Endothelial cell of umbilical vein (primary cell): Measurements from ENCODE around the gene GBX2. TPM values are rescaled to one million over a fixed set of nuclear protein-coding genes. Genes with fewer than 3 reads are reported as not detected.

Experiments
- BruUV-seq: library from RNA; stranded (reverse); fragments of 400-500 nt; replicated peaks from 2 replicates; lab custom pipeline; 2021; lab: Mats Ljungman, UMichigan
- CTCF ChIA-PET: fragments of 300-600, 350-600 bp; sonication (Branson Sonifier 250); formaldehyde crosslinking; loops from one replicate; lab custom pipeline; 2021; ENCODE audit warnings: antibody characterized with exemption, inconsistent platforms; lab: Charles Lee
- POLR2A ChIA-PET: fragments of 300-600, 350-600 bp; sonication (Branson Sonifier 250); formaldehyde crosslinking; loops from one replicate; lab custom pipeline; 2021; ENCODE audit warnings: antibody characterized with exemption, inconsistent platforms; lab: Charles Lee
- DNase-seq: peaks from one replicate; pipeline ENCODE4 v3.0.0-alpha.2; 2011; ENCODE audit warnings: low read depth, low spot score
- FAIRE-seq: peaks from 2 replicates; lab custom pipeline; 2011; peaks lifted over from hg19 to GRCh38; lab: Jason Lieb, UNC
- H2AFZ ChIP-seq: 2 replicates; pipeline ENCODE4 v1.6.0; 2012; ENCODE audit warnings: low read depth, low read length, control low read depth, inconsistent platforms
- H3K27ac ChIP-seq: 2 replicates; pipeline ENCODE4 v1.5.1; 2011; ENCODE audit warnings: low read depth, mild to moderate bottlenecking, control low read depth, low read length, moderate library complexity; ENCODE audit not compliant: insufficient read depth
- H3K27me3 ChIP-seq, 2 experiments: 2 replicates each; pipeline versions ENCODE4 v1.6.0 to v1.6.1; 2011; ENCODE audit warnings: low read length in 2 of 2, mixed read lengths in 1 of 2; ENCODE audit not compliant: control insufficient read depth in 2 of 2, insufficient read depth in 2 of 2
- H3K36me3 ChIP-seq, 2 experiments: 2 replicates in 1 of 2; 3 replicates in 1 of 2; pipeline ENCODE4 v1.5.1; 2011; ENCODE audit warnings: low read length in 2 of 2, mild to moderate bottlenecking in 1 of 2, moderate library complexity in 1 of 2; ENCODE audit not compliant: control insufficient read depth in 2 of 2, insufficient read depth in 2 of 2; ENCODE audit errors: extremely low read depth in 1 of 2
- H3K4me1 ChIP-seq: 3 replicates; pipeline ENCODE4 v1.5.1; 2011; ENCODE audit warnings: mild to moderate bottlenecking, low read length; ENCODE audit not compliant: control insufficient read depth, insufficient read depth; ENCODE audit errors: extremely low read depth
- H3K4me2 ChIP-seq: 2 replicates; pipeline ENCODE4 v1.6.1; 2011; ENCODE audit warnings: low read length, control low read depth, mixed read lengths; ENCODE audit not compliant: insufficient read depth
- H3K4me3 ChIP-seq, 3 experiments: fragments of 200-600 bp in 1 of 3; sonication (generic), shearing (Covaris generic) in 1 of 3; replicated peaks in 1 of 3; 2 replicates each; pipeline ENCODE4 v1.5.1; 2011 to 2016; ENCODE audit warnings: control low read depth in 3 of 3, low read length in 3 of 3, mild to moderate bottlenecking in 2 of 3, inconsistent platforms in 1 of 3, low read depth in 1 of 3, moderate library complexity in 1 of 3; ENCODE audit not compliant: insufficient read depth in 1 of 3
- H3K79me2 ChIP-seq: 2 replicates; pipeline ENCODE4 v1.6.0; 2012; ENCODE audit warnings: low read length, inconsistent platforms; ENCODE audit not compliant: control insufficient read depth, insufficient read depth
- H3K9ac ChIP-seq: replicated peaks from 2 replicates; pipeline ENCODE3; 2011; ENCODE audit warnings: low read length, control low read depth; ENCODE audit not compliant: insufficient read depth; ENCODE audit errors: extremely low read depth
- H3K9me1 ChIP-seq: replicated peaks from 3 replicates; pipeline ENCODE4 v1.6.0; 2011; ENCODE audit warnings: mild to moderate bottlenecking, low read length; ENCODE audit not compliant: control insufficient read depth, insufficient read depth; ENCODE audit errors: extremely low read depth
- H3K9me3 ChIP-seq: replicated peaks from 2 replicates; pipeline ENCODE4 v1.5.1; 2012; ENCODE audit warnings: low read length, inconsistent platforms; ENCODE audit not compliant: control insufficient read depth, insufficient read depth
- H4K20me1 ChIP-seq: replicated peaks from 2 replicates; pipeline ENCODE3; 2011; ENCODE audit warnings: mild to moderate bottlenecking, low read length; ENCODE audit not compliant: control insufficient read depth, insufficient read depth; ENCODE audit errors: extremely low read depth
- CTCF ChIP-seq, 2 donors: IDR thresholded peaks; 1 replicate in 1 of 2; 2 replicates in 1 of 2; pipeline ENCODE4 v1.5.1; 2011; ENCODE audit warnings: low read length in 2 of 2, mild to moderate bottlenecking in 2 of 2, moderate library complexity in 2 of 2, control low read depth in 1 of 2, inconsistent platforms in 1 of 2, low read depth in 1 of 2; ENCODE audit not compliant: insufficient read depth in 1 of 2; ENCODE audit errors: extremely low read depth in 1 of 2
- EZH2 ChIP-seq: IDR thresholded peaks from 2 replicates; pipeline ENCODE4 v1.6.1; 2012; ENCODE audit warnings: borderline replicate concordance, low read depth, mild to moderate bottlenecking, moderate library complexity, low read length, inconsistent platforms; ENCODE audit not compliant: severe bottlenecking
- FOS ChIP-seq: IDR thresholded peaks from 2 replicates; pipeline ENCODE4 v1.6.1; 2011; ENCODE audit warnings: mild to moderate bottlenecking, low read length, moderate library complexity, borderline replicate concordance; ENCODE audit not compliant: insufficient read depth
- GATA2 ChIP-seq: IDR thresholded peaks from 2 replicates; pipeline ENCODE4 v1.7.0; 2011; ENCODE audit warnings: low read depth, mild to moderate bottlenecking, moderate library complexity, mixed read lengths, low read length; ENCODE audit not compliant: insufficient read length, insufficient read depth
- JUN ChIP-seq: IDR thresholded peaks from 2 replicates; pipeline ENCODE4 v1.6.1; 2011; ENCODE audit warnings: borderline replicate concordance, low read depth; ENCODE audit not compliant: insufficient read length, insufficient read depth
- MAX ChIP-seq: IDR thresholded peaks from 2 replicates; pipeline ENCODE4 v1.6.1; 2011; ENCODE audit not compliant: insufficient read depth, insufficient read length
- MYC ChIP-seq: IDR thresholded peaks from one replicate; pipeline ENCODE4 v1.6.1; 2011; ENCODE audit warnings: mild to moderate bottlenecking, low read depth, low read length
- POLR2A ChIP-seq: IDR thresholded peaks from 2 replicates; pipeline ENCODE4 v1.6.1; 2012; ENCODE audit warnings: low read depth, mild to moderate bottlenecking, control low read depth, low read length
- POLR2AphosphoS5 ChIP-seq: IDR thresholded peaks from 2 replicates; pipeline ENCODE4 v1.6.1; 2012; ENCODE audit warnings: low read depth, mild to moderate bottlenecking, control low read depth, low read length, moderate library complexity; ENCODE audit not compliant: insufficient read depth
- dilution Hi-C: fragments of 300-500 bp; cut with MboI; formaldehyde crosslinking; loops from one replicate; pipeline ENCODE4 v1.15.0; 2019; ENCODE audit warnings: low sequenced_read_pairs; ENCODE audit not compliant: extremely low pct_ligation_motif_present
- intact Hi-C: fragments of 100-400 bp; cut with micrococcal nuclease; formaldehyde crosslinking; loops from one replicate; pipeline ENCODE4 v1.10.0; 2022
- polyA plus RNA-seq, 4 experiments: library from polyadenylated mRNA; depleted of rRNA in 3 of 4; stranded (reverse) in 3 of 4; unstranded in 1 of 4; fragments of >200 nt; gene quantifications; 2 replicates each; pipeline versions ENCODE4 v1.2.1 to v1.2.3, GENCODE V29; 2011 to 2012; ENCODE audit warnings: missing spikeins in 1 of 4
- total RNA-seq: library from RNA; stranded (reverse); gene quantifications from 2 replicates; pipeline ENCODE4 v1.2.3, GENCODE V29; 2021

GBX2 gene
- total and polyA plus RNA-seq, 2 donors (not counting 3 experiments of a cell fraction or from before 2014, with no cell fraction given), result 3.0 to 3.6 TPM

- Histone ChIP-seq H3K36me3 (no peaks in the 10 kb centered on the region), H3K9me3 (no peaks in the 10 kb centered on the region), H3K4me2 (no peak overlapping the region), H3K9ac (no peak overlapping the region), H3K4me1 (no peaks in the 10 kb centered on the region), H3K27me3 (no peaks in the 10 kb centered on the region), H3K79me2 (no peaks in the 10 kb centered on the region), H3K9me1 (no peaks in the 10 kb centered on the region), H3K4me3 (no peak overlapping the region), H4K20me1 (no peaks in the 10 kb centered on the region), H2AFZ (no peak overlapping the region), H3K27ac (no peak overlapping the region)
- dilution Hi-C loops (no loop called here), intact Hi-C loops (no loop called here)
- TF ChIP-seq JUN (no peak), MYC (no peak), CTCF (IDR thresholded peaks at IDR 0.05; ENCODE audit: extremely low read depth in 1 of 2, insufficient read depth in 1 of 2, low read depth in 1 of 2, low read length in 2 of 2) (no peak), GATA2 (no peak), POLR2AphosphoS5 (no peak), MAX (no peak), POLR2A (no peak), EZH2 (no peak), FOS (no peak)
- FAIRE-seq (no peak), DNase-seq (no peak)
- ChIA-PET POLR2A (no interaction called here), CTCF (no interaction called here)
- no TSS peak for BruUV-seq
These were observed 46.0 kb downstream of the GBX2 start for GRCh38 chr2:236122236-236122635.
